Activated naive CD4-positive, alpha-beta T cell treated with Interleukin-2 at 50 U/mL for 16 hours (primary cell): ENCODE results near the gene PYROXD2.
"Not testable (repeated sequence)": the region's sequence is repeated elsewhere in the genome, so short reads cannot be mapped to it uniquely, and the experiment has no call there.

Experiments used
- DNase-seq: peaks from one replicate; pipeline ENCODE4 v3.0.0-alpha.2; 2020

Gene PYROXD2

DNA sequence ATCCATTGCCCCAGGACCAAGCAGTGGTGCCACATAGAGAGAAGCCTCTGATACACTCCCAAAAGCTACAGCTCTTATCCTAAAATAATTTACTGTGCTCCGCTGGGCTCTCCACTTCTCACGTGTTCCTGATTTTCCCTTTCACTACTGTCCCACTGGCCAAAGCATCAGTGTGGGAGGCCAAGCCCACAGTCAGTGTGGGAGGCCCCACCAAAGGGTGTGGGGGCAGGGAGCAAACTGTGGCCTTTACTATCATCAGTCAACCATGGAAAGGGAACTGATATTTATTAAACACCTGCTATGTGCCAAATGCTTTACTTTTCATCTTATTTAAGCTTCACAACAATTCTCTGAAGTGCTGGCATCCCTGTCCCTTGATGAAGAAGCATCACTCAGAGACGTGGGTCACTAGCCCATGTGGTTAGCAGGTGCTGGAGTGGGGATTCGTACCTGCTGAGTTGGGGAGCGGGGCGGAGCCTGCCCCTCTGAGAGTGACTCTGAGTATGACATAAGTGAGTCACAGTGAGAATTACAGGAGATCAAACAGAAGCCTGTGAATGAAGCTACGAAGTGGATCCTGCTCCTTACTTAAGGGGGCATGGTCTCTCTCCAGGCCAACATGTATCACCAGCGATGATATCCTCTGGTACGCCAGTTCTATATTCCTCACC is 50.4 kb downstream of the PYROXD2 start:
- no peak for DNase-seq

DNA sequence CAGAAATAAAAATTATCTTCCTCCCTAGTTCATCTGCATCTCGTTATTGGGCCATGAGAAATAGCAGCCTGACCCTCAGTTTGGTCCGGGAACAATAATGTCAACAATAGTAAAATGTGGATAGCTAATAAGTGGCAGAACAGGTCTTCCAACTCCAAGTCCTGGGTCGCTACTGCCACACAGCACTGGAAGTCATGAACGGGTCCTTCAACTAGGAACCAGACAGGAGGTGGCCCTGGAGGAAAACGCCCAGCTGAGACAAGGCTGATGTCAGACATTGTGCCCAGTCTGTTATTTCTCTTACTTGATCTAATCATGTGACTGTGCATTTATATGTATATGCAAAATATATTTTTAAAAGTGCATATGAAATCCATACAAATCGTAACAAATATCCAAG is 51.8 kb downstream of the PYROXD2 start:
- DNase-seq: no peak

DNA sequence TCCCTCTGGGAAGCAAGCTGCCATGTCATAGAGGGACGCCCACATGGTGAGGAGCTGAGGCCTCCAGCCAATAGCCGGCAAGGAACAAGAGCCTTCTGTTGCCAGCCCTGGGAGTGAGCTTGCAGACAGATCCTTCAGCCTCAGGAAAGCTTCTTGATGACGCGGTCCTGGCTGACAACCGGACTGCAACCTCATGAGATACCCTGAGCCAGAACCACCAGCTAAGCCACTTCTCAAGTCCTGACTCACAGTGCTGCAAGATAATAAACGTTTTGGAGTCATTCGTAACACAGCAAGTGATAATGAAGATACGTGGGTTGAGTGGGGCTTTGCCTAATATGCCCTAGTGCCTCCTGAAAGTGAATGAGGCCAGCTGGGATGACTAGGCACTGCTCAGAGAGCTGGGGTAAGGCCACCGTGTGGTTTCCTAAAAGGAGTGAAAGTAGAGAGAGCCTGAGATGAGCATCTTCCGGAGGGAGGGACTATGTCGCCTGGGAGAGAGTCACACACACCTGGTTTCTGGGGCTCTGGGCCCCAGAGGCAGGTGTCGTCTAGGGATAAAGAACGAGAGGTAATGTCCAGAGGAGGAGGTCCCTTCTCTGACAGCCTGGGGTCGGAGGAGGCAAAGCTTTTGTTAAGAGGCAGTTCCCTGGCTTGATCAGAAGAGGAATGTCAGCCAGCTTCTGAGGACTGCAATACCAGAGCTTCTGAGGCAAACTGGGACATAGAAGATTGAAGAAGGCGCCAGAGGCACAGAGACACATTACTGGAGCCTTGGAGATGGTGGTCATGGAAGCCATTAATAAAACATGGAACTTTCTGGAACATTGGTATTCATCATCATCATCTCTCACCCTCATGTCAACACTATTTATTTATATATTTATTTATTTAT is 53.6 kb downstream of the PYROXD2 start:
- peak; percentile 29 for DNase-seq

DNA sequence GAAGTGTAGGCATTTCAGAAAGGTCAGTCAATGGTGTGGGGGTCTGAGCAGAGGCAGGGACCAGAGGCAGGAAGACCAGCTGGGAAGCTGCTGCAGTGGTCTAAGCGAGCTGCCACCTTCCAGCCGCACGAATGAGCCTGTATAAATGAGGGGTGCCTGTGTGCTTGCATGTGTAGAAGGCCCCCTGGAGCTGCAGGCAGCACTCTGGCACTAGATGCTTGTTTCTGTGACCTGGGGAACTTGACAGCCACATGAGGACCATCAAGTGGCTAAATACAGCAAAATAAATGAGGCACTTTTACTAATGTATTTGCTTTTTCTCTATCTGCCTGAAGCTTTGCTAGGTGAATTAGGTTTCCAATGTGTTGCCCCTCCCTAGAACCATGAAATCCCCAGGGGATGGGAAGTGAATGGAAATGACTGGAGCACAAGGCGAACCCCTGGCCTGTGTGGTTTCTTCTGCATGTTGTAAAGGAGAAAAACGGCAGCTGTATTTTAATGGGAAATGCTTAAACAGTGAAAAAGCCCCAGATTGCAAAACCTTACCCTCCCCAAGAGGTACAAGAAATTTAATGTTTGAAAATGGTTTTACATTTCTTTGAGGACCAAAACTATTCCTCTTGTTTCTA is 57.7 kb downstream of the PYROXD2 start:
- DNase-seq: no peak

DNA sequence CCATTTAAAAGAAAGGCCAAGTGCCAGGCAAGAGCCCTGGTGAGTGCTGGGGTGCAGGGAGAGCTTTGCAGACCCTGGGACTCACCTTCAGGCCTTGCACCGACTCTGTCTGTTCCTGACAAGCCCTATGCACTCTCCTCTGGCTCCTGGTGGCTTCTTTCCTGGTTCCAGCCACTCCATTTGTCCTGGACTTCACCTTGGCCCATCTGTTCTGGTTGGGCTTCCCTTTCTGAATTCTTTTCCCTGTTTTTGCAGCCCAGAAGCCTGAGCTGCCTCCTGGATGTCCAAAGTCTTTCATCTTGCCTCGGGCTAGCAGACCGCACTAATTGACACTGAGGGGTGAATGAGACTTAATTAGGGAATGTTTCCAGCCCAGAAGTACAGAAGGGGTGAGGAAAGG is 60.5 kb downstream of the PYROXD2 start:
- DNase-seq: no peak

DNA sequence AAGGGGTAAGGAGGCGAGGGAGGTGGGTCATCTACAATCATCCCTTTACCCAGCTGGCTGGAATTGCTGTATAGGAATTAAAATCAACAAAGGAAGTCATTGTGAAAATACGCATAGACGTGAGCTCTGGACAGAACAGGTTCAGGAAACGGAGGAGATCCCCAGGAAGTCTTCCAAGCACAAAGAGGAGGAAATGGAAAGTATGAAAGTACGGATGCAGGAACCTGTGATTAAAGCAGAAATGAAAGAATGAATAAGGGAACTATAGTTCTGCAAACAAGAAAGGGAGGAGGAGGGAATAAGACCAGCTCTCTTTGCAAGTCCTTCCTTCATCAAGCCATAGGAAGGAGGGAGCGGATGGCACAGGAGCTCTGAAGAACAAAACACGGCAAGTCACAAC is 61.8 kb downstream of the PYROXD2 start:
- DNase-seq: no peak

DNA sequence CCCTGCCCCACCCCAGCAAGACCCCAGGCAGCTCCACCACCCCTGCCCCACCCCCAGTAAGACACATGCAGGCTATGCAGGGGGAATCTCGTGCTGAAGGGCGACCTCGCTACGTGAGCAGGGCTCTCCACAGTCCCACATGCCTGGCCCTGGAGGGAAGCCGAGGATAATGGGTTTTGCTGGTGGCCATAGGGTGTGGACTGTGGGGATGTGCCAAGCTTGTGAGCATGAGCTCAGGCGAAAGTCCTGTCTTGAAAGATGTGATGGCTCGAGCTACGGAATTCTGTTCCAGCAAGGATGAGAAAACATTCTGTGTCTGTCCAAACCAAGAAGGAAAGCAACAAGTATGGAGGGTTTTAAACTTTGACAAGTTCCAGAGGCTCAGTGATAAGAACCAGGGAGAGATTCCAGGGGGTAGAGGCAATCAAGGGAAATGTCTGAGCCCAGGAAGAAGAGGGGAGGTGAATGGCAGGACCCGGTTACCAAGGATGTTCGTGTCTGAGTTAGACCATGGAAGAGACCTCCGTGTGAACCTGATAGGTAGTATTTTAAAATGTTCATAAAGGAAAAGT is 63.1 kb downstream of the PYROXD2 start:
- DNase-seq: no peak

DNA sequence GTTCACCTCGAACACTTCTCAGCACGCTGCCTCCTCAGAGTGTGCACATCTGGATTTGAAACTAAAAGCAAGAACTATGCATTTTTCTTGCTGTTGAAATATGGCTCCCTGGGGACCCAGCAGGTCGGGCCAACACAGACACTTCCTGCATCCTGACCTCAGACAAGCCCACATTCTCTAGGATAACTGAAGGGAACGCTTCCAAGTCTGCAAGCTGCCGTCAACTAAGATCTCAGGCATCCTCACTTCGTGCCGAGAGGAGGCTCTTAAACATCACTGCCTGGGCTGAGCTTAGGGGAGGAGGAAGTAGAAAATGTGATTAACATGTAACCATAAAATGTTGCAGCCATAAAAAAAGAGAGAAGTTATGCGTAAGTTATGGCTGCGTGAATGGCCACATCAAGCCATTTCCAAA is 65.5 kb downstream of the PYROXD2 start:
- no peak for DNase-seq

DNA sequence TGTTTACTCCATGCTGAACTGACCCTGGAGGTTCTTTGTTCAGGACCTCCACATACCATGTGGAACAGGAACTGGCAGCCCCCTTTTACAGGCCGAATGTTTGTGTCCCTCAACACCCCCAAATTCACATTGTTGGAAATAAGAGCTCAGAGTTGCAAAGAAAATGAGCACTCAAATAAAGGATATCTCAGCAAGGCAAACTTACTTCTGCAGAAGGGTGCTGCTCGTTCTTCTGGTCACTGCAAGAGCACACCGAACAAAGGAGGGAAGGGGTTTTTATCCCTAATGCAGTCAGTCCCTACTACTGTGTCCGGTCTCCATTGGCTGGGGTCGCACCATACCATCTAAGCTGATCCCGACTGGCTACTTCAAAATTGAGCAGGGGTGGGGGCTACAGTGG is 68.1 kb downstream of the PYROXD2 start:
- no peak for DNase-seq

DNA sequence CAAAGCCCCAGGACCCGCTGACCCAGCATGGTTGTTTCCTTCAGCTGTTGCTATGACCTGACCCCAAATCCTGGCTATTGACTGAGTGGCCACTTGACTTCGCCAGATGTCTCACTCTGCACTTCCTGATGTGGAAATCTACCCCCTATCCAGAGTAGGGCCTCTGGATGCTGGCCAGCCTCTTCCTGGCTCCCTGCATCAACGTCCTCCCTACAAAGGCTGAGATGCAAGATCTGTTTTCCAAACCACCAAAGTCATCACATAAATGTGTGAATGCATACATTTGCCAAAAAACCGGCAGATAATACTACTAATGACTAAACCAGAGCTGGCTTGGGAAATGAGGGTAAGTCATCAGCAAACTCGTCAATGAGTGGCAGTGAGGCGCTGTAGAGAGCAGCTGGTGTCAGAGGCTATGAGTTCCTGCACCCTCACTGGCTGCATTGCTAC is 70.4 kb downstream of the PYROXD2 start:
- DNase-seq: no peak

DNA sequence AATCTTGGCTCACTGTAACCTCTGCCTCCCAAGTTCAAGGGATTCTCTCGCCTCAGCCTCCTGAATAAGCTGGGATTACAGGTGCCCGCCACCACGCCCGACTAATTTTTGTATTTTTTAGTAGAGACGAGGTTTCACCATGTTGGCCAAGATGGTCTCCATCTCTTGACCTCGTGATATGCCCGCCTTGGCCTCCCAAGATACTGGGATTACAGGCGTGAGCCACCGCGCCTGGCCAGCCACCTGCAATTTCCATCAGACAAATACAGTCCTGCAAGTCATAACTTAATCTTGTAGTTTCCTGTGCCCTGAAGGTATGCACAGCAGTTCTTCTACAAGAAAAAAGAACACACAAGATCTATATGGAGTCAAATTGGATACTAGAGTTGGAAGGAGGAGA is 73.3 kb downstream of the PYROXD2 start:
- DNase-seq: not testable (repeated sequence)

DNA sequence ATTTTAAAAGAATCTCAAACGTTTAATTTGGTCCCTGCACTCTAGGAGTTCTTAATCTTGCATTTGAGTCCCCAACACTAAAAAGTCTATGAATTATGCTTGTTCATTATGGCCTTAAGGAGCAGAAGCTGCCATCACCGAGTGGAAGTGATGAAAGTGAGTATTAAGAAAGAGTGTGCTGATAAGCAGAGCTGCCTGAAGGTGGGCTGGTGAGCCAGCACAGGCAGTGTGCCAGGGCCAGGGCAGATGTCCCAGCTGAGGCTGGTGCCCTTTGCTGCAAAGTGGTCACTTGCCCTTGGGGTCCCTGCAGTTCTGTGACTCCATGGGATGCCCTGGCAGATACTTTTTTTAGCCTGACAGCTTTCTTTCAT is 74.1 kb downstream of the PYROXD2 start:
- no peak for DNase-seq

DNA sequence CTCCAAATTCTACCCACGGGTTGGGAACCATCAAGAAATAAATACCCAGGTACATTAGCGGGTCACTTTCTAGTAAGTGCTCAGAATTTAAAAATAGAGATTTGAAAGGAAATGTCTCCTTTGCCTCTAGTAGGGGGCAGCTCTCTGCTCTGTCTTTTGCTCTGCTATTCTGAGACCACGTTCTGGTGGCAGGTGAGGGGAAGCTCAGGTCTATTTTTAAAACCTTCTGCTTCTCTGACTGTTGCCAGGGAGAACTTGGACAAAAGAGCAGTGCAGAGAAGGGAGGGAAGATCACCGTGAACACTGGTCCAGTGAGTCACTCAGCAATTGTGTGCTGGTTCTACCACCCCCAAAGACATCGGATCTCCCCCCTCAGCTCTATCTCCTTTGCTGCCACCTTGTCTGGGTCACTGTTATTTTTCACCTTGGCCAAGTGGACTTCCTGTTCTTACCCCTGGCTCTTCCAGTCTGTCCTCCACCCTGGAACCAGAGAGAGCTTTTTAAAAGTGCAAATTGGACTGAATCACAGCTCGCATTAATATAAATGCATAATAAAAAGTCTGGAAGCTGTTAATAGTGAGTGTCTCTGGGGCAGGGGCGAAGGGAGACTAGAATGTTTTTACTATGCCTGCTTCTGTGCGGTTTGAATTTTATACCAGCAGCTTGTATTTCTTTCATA is 74.6 kb downstream of the PYROXD2 start:
- no peak for DNase-seq

DNA sequence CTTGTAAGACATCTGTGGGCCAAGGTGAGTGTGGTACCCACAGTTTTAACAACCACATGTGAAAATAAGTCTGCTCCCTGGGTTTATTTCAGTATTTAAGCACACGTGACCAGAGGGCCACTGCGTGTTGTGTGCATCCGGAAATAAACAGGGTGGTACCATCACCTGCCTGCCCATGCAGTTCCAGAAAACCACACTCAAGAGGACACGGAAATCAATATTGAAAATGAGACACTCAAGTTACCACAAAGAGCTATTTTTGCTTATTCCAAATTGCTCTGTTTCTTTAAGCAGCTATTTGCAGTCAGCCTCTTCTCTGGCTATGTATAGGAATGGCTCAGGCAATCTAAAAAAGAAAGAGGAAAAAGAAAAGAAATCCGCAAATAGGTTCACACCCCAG is 75.2 kb downstream of the PYROXD2 start:
- DNase-seq: no peak

DNA sequence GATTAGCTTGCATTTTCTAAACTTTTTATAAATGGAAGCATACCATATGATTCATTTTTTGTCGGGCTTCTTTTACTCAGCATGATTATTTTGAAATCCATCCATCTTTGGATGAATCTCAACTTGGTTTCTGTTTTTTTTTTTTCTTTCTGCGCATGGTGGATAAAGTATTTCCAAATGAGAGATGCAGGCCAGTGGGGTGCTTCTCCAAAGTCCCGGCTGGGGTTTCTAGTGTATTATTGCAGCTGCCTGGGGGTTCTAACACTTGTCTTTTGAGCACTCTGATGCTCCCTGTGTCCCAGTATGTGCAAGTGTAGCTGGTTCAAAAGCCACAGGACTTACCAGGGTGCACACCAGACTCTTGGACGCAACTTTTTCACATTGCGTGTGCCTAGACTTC is 76.1 kb downstream of the PYROXD2 start:
- DNase-seq: no peak

DNA sequence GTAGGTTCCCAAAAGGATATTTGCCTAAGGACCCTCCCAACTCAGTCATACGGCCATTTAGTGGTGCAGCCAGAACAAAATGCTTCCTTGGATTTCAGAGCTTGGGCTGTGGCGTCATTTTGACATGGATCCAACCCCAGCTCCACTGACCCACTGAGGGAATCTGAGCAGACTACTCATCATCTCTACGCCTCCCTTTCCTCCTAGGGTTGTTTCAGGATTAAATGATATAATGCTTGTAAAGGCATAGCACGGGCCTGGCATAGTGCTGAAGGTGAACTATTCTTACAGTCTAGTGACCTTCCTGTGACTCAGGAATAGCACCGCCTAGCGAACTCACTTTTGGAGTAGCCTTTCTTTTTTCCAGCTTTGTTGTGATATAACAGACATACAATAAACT is 76.7 kb downstream of the PYROXD2 start:
- DNase-seq: no peak

DNA sequence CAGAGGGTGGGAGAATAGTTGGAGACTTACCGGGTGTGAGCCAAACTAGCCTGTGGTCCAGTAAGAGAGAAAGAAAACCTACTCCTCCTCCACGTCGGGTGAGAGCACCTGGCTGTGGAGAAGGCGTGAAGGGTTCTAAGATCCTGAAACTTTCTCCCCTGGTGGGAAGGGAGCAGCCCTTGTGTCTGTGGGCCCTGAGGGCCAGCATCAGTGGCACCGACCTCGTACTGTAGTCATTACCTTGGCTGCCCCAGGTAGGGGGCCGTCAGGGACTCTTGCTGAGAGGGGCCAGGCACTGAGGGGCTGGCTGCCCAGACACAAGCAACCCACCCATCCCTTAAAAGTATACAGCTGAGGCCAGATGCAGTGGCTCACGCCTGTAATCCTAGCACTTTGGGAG is 77.5 kb downstream of the PYROXD2 start:
- no peak for DNase-seq
